PFSK-1 (cell line): ENCODE data around the gene ACER2. TPM values are rescaled to one million over a fixed set of nuclear protein-coding genes. Genes with fewer than 3 reads are reported as not detected.

Experiments used
- FOXP2 ChIP-seq: optimal IDR thresholded peaks from 2 replicates; pipeline ENCODE3; 2011; ENCODE audit warnings: borderline replicate concordance, control low read depth, inconsistent platforms; ENCODE audit not compliant: insufficient read depth; ENCODE audit errors: extremely low read length, extremely low read depth
- POLR2AphosphoS5 ChIP-seq: IDR thresholded peaks from 2 replicates; pipeline ENCODE4 v1.6.1; 2012; ENCODE audit warnings: low read depth, mild to moderate bottlenecking, control low read depth, low read length, moderate library complexity
- REST ChIP-seq, 2 experiments: IDR thresholded peaks; 2 replicates each; pipeline versions ENCODE4 v1.6.1 to v1.8.0; 2011 to 2012; ENCODE audit warnings: low read depth in 2 of 2, low read length in 2 of 2, control low read depth in 1 of 2, inconsistent platforms in 1 of 2, mild to moderate bottlenecking in 1 of 2, moderate library complexity in 1 of 2; ENCODE audit not compliant: insufficient read depth in 1 of 2
- SIN3A ChIP-seq: IDR thresholded peaks from 2 replicates; pipeline ENCODE4 v1.6.1; 2012; ENCODE audit warnings: mild to moderate bottlenecking, low read length, moderate library complexity, borderline replicate concordance; ENCODE audit not compliant: insufficient read depth
- TAF1 ChIP-seq: IDR thresholded peaks from 2 replicates; pipeline ENCODE4 v1.6.1; 2012; ENCODE audit warnings: low read length, control low read depth, borderline replicate concordance; ENCODE audit not compliant: insufficient read depth
- polyA plus RNA-seq: library from polyadenylated mRNA; unstranded; fragments of >200 nt; gene quantifications from one replicate; pipeline ENCODE4 v1.2.1, GENCODE V29; 2012; ENCODE audit warnings: low read depth, missing spikeins; ENCODE audit not compliant: insufficient read length

ACER2 gene
- polyA plus RNA-seq: 1.1 TPM

DNA sequence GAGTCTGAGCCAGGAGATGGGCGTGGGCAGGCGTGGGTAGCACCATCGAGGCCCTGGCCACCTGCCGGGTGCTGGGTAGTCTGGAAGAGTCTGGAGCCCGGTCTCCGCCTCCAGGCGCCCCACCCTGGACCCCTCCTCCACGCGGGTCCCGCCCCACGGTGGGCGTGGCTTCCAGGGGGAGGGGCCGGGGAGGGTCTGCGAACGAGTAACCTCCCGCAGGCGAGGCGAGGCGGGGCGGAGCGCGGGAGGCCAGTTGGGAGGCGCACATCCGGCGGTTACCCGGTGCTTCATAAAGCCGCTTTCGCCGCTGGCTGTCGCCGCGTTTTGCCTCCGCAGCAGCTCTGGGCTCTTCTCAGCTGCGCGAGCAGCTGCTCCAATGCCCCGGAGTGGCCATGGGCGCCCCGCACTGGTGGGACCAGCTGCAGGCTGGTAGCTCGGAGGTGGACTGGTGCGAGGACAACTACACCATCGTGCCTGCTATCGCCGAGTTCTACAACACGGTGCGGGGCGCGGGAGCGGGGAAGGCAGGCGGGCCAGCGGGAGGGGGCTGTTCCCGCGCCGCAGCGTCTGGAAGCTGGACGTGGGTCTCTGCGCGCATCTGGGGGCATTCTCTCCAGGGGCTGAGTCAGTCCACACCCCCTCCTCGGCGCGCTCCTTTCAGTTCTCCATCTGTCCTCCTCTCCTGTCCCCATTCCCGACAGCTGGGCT lies at the start of gene ACER2:
Gene ACER2 (plus strand): TSS at position 317 of the 708 bp plus-strand sequence. CDS start 76 bp downstream, at position 393.
- TF ChIP-seq SIN3A (0 out of 2 replicates have a peak, but pooled peaks have one; percentile 27), REST (IDR thresholded peaks at IDR 0.05; ENCODE audit: insufficient read depth in 1 of 2, low read depth in 2 of 2, low read length in 2 of 2) (peak in 1 of 2 experiments; percentile 29; a peak in 1 of 4 replicates), POLR2AphosphoS5 (peak; percentile 96), FOXP2 (peak; percentile 68), TAF1 (peak; percentile 51; the same call in 1 of the 2 replicates)

- no peak for TF ChIP-seq POLR2AphosphoS5
- TF ChIP-seq TAF1: no peak
Observed at GRCh38 chr9:19369107-19369506, 39.7 kb upstream of the ACER2 start.

DNA sequence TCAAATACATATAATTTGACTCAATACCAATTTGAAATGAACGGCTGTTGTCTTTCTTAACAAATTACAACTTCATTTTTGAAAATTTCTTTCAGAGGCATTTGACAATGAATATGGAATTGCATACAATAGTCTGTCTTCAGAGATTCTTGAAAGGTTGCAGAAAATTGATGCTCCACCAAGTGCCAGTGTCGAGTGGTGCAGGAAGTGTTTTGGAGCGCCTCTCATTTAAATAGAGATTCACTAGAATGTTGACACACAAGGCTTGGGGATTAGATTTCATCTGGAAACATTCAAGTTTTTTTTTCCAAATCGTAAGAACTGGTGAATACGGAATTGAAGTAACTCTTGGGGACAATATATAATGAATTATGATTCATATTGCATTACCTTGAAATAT lies 36.9 kb upstream of the ACER2 start:
- no peak for TF ChIP-seq TAF1
- TF ChIP-seq FOXP2: no peak
- no peak for TF ChIP-seq REST (IDR thresholded peaks at IDR 0.05; ENCODE audit: insufficient read depth in 1 of 2, low read depth in 2 of 2, low read length in 2 of 2)
- TF ChIP-seq SIN3A: no peak
- TF ChIP-seq POLR2AphosphoS5: no peak

- no peak for TF ChIP-seq POLR2AphosphoS5
- TF ChIP-seq SIN3A: no peak
- no peak for TF ChIP-seq TAF1
- TF ChIP-seq FOXP2: no peak
- TF ChIP-seq REST (IDR thresholded peaks at IDR 0.05; ENCODE audit: insufficient read depth in 1 of 2, low read depth in 2 of 2, low read length in 2 of 2): no peak
Observed at GRCh38 chr9:19372567-19372966, 36.2 kb upstream of the ACER2 start.

GRCh38 chr9:19373527-19373926 lies 35.3 kb upstream of the ACER2 start:
- TF ChIP-seq FOXP2 (no peak), REST (IDR thresholded peaks at IDR 0.05; ENCODE audit: insufficient read depth in 1 of 2, low read depth in 2 of 2, low read length in 2 of 2) (no peak), TAF1 (no peak), POLR2AphosphoS5 (0 out of 2 replicates have a peak, but pooled peaks have one; percentile 29), SIN3A (no peak)
